Left lung (tissue), 10 donors: Measurements from ENCODE around the gene TENM4. TPM values are rescaled to one million over a fixed set of nuclear protein-coding genes. Genes with fewer than 3 reads are reported as not detected.

Experiments
- ATAC-seq: fragments of 200-7000 bp; cut with Tn5 transposase; one replicate; pipeline ENCODE4 v1.9.1; 2020; ENCODE audit warnings: moderate library complexity
- DNase-seq, 4 donors: peaks; one replicate each; pipeline ENCODE4 v3.0.0-alpha.2; 2013 to 2020
- H3K27ac ChIP-seq, 2 donors: fragments of 200-600 bp; sonication (generic) in 1 of 2; one replicate each; pipeline versions ENCODE4 v1.5.0 to v1.8.0; 2020 to 2021
- H3K27me3 ChIP-seq, 2 donors: fragments of 200-600 bp; sonication (generic) in 1 of 2; one replicate each; pipeline versions ENCODE4 v1.5.0 to v1.8.0; 2020 to 2021
- H3K36me3 ChIP-seq, 2 donors: fragments of 200-600 bp; sonication (generic) in 1 of 2; one replicate each; pipeline versions ENCODE4 v1.5.0 to v1.8.0; 2020 to 2021
- H3K4me1 ChIP-seq, 2 donors: fragments of 200-600 bp; one replicate each; pipeline ENCODE4 v1.8.0; 2021
- H3K4me3 ChIP-seq, 2 donors: fragments of 200-600 bp; sonication (generic) in 1 of 2; one replicate each; pipeline versions ENCODE4 v1.5.0 to v1.8.0; 2020 to 2021; ENCODE audit warnings: mild to moderate bottlenecking in 1 of 2
- H3K9me3 ChIP-seq, 2 donors: fragments of 200-600 bp; sonication (generic) in 1 of 2; one replicate each; pipeline versions ENCODE4 v1.5.0 to v1.8.0; 2020 to 2021
- CTCF ChIP-seq, 2 donors: fragments of 200-600 bp; sonication (generic) in 1 of 2; IDR thresholded peaks; one replicate each; pipeline versions ENCODE4 v1.5.0 to v1.8.0; 2021; ENCODE audit warnings: antibody characterized with exemption in 2 of 2
- intact Hi-C, 2 donors: fragments of 100-400 bp; cut with DNase I; formaldehyde crosslinking; loops; one replicate each; pipeline versions ENCODE4 v1.11.2 to v1.14.2; 2022
- polyA plus RNA-seq, 6 donors: library from polyadenylated mRNA; unstranded; fragments of 120-200 nt; gene quantifications; one replicate each; pipeline ENCODE4 v1.2.1, GENCODE V29; 2013; ENCODE audit not compliant: insufficient read length in 6 of 6
- total RNA-seq, 2 donors: library from RNA; stranded (reverse); fragmentation: NEBNext Ultra II Directional; extraction: Animal tissue kit (Norgen Biotek cat#: 25700); gene quantifications; one replicate each; pipeline ENCODE4 v1.2.1, GENCODE V29; 2021
- donor health status: DM: no; HTN: yes; CAD: no.
- donor health status: DM: no; HTN: no; CAD: no.

The TENM4 gene
- total and polyA plus RNA-seq, 8 donors: 3.4 to 7.1 (median 5.2) TPM

GRCh38 chr11:79311461-79311860 lies 129.4 kb downstream of the TENM4 start:
- DNase-seq (no peak), ATAC-seq (no peak)
- intact Hi-C loops: no loop called here
- Histone ChIP-seq H3K4me1 (no peaks in the 10 kb centered on the region), H3K27ac (no peak overlapping the region), H3K36me3 (no peaks in the 10 kb centered on the region), H3K4me3 (no peak overlapping the region), H3K27me3 (no peaks in the 10 kb centered on the region), H3K9me3 (no peaks in the 10 kb centered on the region)
- no peak for TF ChIP-seq CTCF (IDR thresholded peaks at IDR 0.05)

GRCh38 chr11:79309407-79309806 lies 131.4 kb downstream of the TENM4 start:
- Histone ChIP-seq H3K27ac (no peak overlapping the region), H3K36me3 (no peaks in the 10 kb centered on the region), H3K4me3 (no peak overlapping the region), H3K4me1 (no peaks in the 10 kb centered on the region), H3K27me3 (no peaks in the 10 kb centered on the region), H3K9me3 (no peaks in the 10 kb centered on the region)
- DNase-seq: no peak
- intact Hi-C loops: no loop called here
- no peak for TF ChIP-seq CTCF (IDR thresholded peaks at IDR 0.05)
- no peak for ATAC-seq

- H3K9me3 ChIP-seq: no peaks in the 10 kb centered on the region
- DNase-seq: no peak
- intact Hi-C loops: no loop called here
- no peaks in the 10 kb centered on the region for H3K4me1 ChIP-seq
- no peak overlapping the region for H3K27ac ChIP-seq
- no peak overlapping the region for H3K4me3 ChIP-seq
- no peak for ATAC-seq
- no peaks in the 10 kb centered on the region for H3K36me3 ChIP-seq
- TF ChIP-seq CTCF (IDR thresholded peaks at IDR 0.05): no peak
- H3K27me3 ChIP-seq: no peaks in the 10 kb centered on the region
Measured at GRCh38 chr11:79308429-79308828, 132.4 kb downstream of the TENM4 start.

- intact Hi-C loops: no loop called here
- Histone ChIP-seq H3K27ac (no peak overlapping the region), H3K36me3 (no peaks in the 10 kb centered on the region), H3K4me3 (no peak overlapping the region), H3K4me1 (no peaks in the 10 kb centered on the region), H3K9me3 (no peaks in the 10 kb centered on the region), H3K27me3 (no peaks in the 10 kb centered on the region)
- TF ChIP-seq CTCF (IDR thresholded peaks at IDR 0.05): no peak
- DNase-seq (peak in 1 of 4 donors; percentile 12), ATAC-seq (no peak)
Measured at GRCh38 chr11:79304599-79305212, 136.1 kb downstream of the TENM4 start.

GRCh38 chr11:79296141-79296540 lies 144.7 kb downstream of the TENM4 start:
- no peak for ATAC-seq
- TF ChIP-seq CTCF (IDR thresholded peaks at IDR 0.05): no peak
- no peak for DNase-seq
- H3K27me3 ChIP-seq: no peaks in the 10 kb centered on the region
- no peaks in the 10 kb centered on the region for H3K9me3 ChIP-seq
- no peak overlapping the region for H3K4me3 ChIP-seq
- no peaks in the 10 kb centered on the region for H3K36me3 ChIP-seq
- H3K27ac ChIP-seq: no peak overlapping the region
- intact Hi-C loops: no loop called here
- H3K4me1 ChIP-seq: no peaks in the 10 kb centered on the region
